H9 (cell line): ENCODE measurements around the gene PTPRN2. TPM values are rescaled to one million over a fixed set of nuclear protein-coding genes. Genes with fewer than 3 reads are reported as not detected.
"Not testable (repeated sequence)": the region's sequence is repeated elsewhere in the genome, so short reads cannot be mapped to it uniquely, and the experiment has no call there.

Experiments
- DNase-seq: peaks from one replicate; pipeline ENCODE4 v3.0.0-alpha.2; 2017
- H2AFZ ChIP-seq: one replicate; pipeline ENCODE4 v1.6.1; 2013; ENCODE audit warnings: mild to moderate bottlenecking, low read length, control low read depth, moderate library complexity
- H2AK5ac ChIP-seq: 2 replicates; pipeline ENCODE4 v1.6.1; 2013; ENCODE audit warnings: low read length, control low read depth, mixed read lengths; ENCODE audit not compliant: insufficient read length
- H2BK120ac ChIP-seq: one replicate; pipeline ENCODE4 v1.6.1; 2013; ENCODE audit warnings: low read depth, mild to moderate bottlenecking, low read length, control low read depth, inconsistent platforms; ENCODE audit not compliant: poor library complexity, severe bottlenecking
- H2BK12ac ChIP-seq: 2 replicates; pipeline ENCODE4 v1.6.1; 2013; ENCODE audit warnings: low read length, control low read depth, mixed read lengths, low read depth; ENCODE audit not compliant: insufficient read length
- H2BK15ac ChIP-seq: 2 replicates; pipeline ENCODE4 v1.6.1; 2013; ENCODE audit warnings: low read depth, low read length, control low read depth
- H2BK20ac ChIP-seq: one replicate; pipeline ENCODE4 v1.6.1; 2013; ENCODE audit warnings: low read depth, mild to moderate bottlenecking, low read length, control low read depth, inconsistent platforms; ENCODE audit not compliant: poor library complexity, severe bottlenecking
- H2BK5ac ChIP-seq: 2 replicates; pipeline ENCODE4 v1.6.1; 2013; ENCODE audit warnings: low read length, control low read depth, mixed read lengths; ENCODE audit not compliant: insufficient read length
- H3K14ac ChIP-seq: 2 replicates; pipeline ENCODE4 v1.6.1; 2013; ENCODE audit warnings: low read length, control low read depth; ENCODE audit not compliant: insufficient read depth
- H3K18ac ChIP-seq: 2 replicates; pipeline ENCODE4 v1.6.1; 2013; ENCODE audit warnings: low read depth, mild to moderate bottlenecking, mixed read lengths, low read length, control low read depth; ENCODE audit not compliant: insufficient read length
- H3K23ac ChIP-seq: 2 replicates; pipeline ENCODE4 v1.6.1; 2013; ENCODE audit warnings: low read length, control low read depth, mixed read lengths, low read depth; ENCODE audit not compliant: insufficient read length
- H3K23me2 ChIP-seq: 2 replicates; pipeline ENCODE4 v1.6.1; 2013; ENCODE audit warnings: low read depth, mild to moderate bottlenecking, mixed read lengths, low read length, control low read depth; ENCODE audit not compliant: insufficient read length, poor library complexity, severe bottlenecking
- H3K27ac ChIP-seq: 2 replicates; pipeline ENCODE4 v1.5.1; 2013; ENCODE audit warnings: low read length, control low read depth, mixed read lengths, low read depth; ENCODE audit not compliant: insufficient read length
- H3K27me3 ChIP-seq: 2 replicates; pipeline ENCODE4 v1.6.1; 2013; ENCODE audit warnings: low read length, control low read depth, inconsistent platforms; ENCODE audit not compliant: insufficient read depth
- H3K4ac ChIP-seq: 2 replicates; pipeline ENCODE4 v1.6.1; 2013; ENCODE audit warnings: low read depth, mild to moderate bottlenecking, control low read depth, inconsistent platforms, low read length, moderate library complexity
- H3K4me1 ChIP-seq: 2 replicates; pipeline ENCODE4 v1.6.1; 2013; ENCODE audit warnings: low read length, control low read depth, inconsistent platforms; ENCODE audit not compliant: insufficient read depth
- H3K4me2 ChIP-seq: 2 replicates; pipeline ENCODE4 v1.6.1; 2013; ENCODE audit warnings: low read length, control low read depth, mixed read lengths; ENCODE audit not compliant: insufficient read length, insufficient read depth
- H3K56ac ChIP-seq: 2 replicates; pipeline ENCODE4 v1.6.1; 2013; ENCODE audit warnings: low read depth, mild to moderate bottlenecking, mixed read lengths, low read length, control low read depth; ENCODE audit not compliant: insufficient read length
- H3K79me1 ChIP-seq: 2 replicates; pipeline ENCODE4 v1.6.1; 2013; ENCODE audit warnings: low read depth, mild to moderate bottlenecking, moderate library complexity, low read length, control low read depth, inconsistent platforms; ENCODE audit not compliant: insufficient read depth, poor library complexity, severe bottlenecking
- H3K79me2 ChIP-seq: 2 replicates; pipeline ENCODE4 v1.6.1; 2013; ENCODE audit warnings: low read length, control low read depth, inconsistent platforms; ENCODE audit not compliant: insufficient read depth
- H3K9ac ChIP-seq: 2 replicates; pipeline ENCODE4 v1.6.1; 2013; ENCODE audit warnings: low read length, control low read depth, mixed read lengths; ENCODE audit not compliant: insufficient read length; ENCODE audit errors: extremely low read depth
- H3K9me3 ChIP-seq: one replicate; pipeline ENCODE4 v1.6.1; 2013; ENCODE audit warnings: low read depth, low read length, inconsistent platforms; ENCODE audit not compliant: control insufficient read depth
- H3T11ph ChIP-seq: one replicate; pipeline ENCODE4 v1.6.1; 2013; ENCODE audit warnings: mild to moderate bottlenecking, low read length, control low read depth, inconsistent platforms
- H4K20me1 ChIP-seq: one replicate; pipeline ENCODE4 v1.6.1; 2013; ENCODE audit not compliant: control insufficient read depth, insufficient read length, insufficient read depth
- H4K5ac ChIP-seq: 2 replicates; pipeline ENCODE4 v1.6.1; 2013; ENCODE audit warnings: low read depth, mild to moderate bottlenecking, mixed read lengths, low read length, control low read depth; ENCODE audit not compliant: insufficient read length
- H4K8ac ChIP-seq: replicated peaks from 2 replicates; pipeline ENCODE4 v1.6.1; 2013; ENCODE audit warnings: low read length, control low read depth, mixed read lengths, low read depth; ENCODE audit not compliant: insufficient read length
- H4K91ac ChIP-seq: 2 replicates; pipeline ENCODE4 v1.6.1; 2013; ENCODE audit warnings: low read depth, mild to moderate bottlenecking, moderate library complexity, mixed read lengths, low read length, control low read depth; ENCODE audit not compliant: insufficient read length
- H3K27ac Mint-ChIP-seq, 3 experiments: 2 replicates in 2 of 3; 3 replicates in 1 of 3; pipeline ENCODE4 v1.8.0; 2020 to 2021; ENCODE audit warnings: mixed read lengths in 3 of 3, mild to moderate bottlenecking in 1 of 3, moderate library complexity in 1 of 3
- H3K27me3 Mint-ChIP-seq: 2 replicates; pipeline ENCODE4 v1.8.0; 2021; ENCODE audit warnings: low read depth, mild to moderate bottlenecking, moderate library complexity, mixed read lengths
- H3K36me3 Mint-ChIP-seq, 3 experiments: 2 replicates in 2 of 3; 3 replicates in 1 of 3; pipeline ENCODE4 v1.8.0; 2020 to 2021; ENCODE audit warnings: low read depth in 3 of 3, mixed read lengths in 3 of 3; ENCODE audit not compliant: insufficient read depth in 1 of 3
- H3K4me1 Mint-ChIP-seq, 2 experiments: 2 replicates each; pipeline ENCODE4 v1.8.0; 2020; ENCODE audit warnings: mixed read lengths in 2 of 2
- H3K4me3 Mint-ChIP-seq, 2 experiments: 2 replicates in 1 of 2; 3 replicates in 1 of 2; pipeline ENCODE4 v1.8.0; 2020 to 2021; ENCODE audit warnings: mild to moderate bottlenecking in 2 of 2, mixed read lengths in 2 of 2, moderate library complexity in 1 of 2
- H3K9me3 Mint-ChIP-seq, 2 experiments: 2 replicates in 1 of 2; 3 replicates in 1 of 2; pipeline ENCODE4 v1.8.0; 2020; ENCODE audit warnings: mild to moderate bottlenecking in 2 of 2, mixed read lengths in 2 of 2, moderate library complexity in 1 of 2
- CTCF ChIP-seq: fragments of 200-600 bp; sonication (generic); conservative IDR thresholded peaks from 3 replicates; pipeline ENCODE4 v1.8.0; 2021; ENCODE audit warnings: antibody characterized with exemption, mild to moderate bottlenecking
- WGBS: extraction: QIAGEN DNeasy Blood & Tissue Kit; methylation state at CpG from one replicate; pipeline ENCODE4 v1.1.7; 2013; ENCODE audit warnings: missing lambda C conversion rate, low lambda C conversion rate, mixed read lengths; ENCODE audit not compliant: insufficient read length; ENCODE audit errors: extremely low coverage; 5-methylcytosine and 5-hydroxymethylcytosine counted together
- total RNA-seq: library from RNA; stranded (reverse); gene quantifications from 2 replicates; pipeline ENCODE4 v1.2.1, GENCODE V29; 2021

The PTPRN2 gene
- total RNA-seq, 1 experiment from 2014 or later, result 5.2 TPM

- Histone ChIP-seq H3K9ac (no peak overlapping the region), H2BK20ac (no peak overlapping the region), H3K9me3 (no peaks in the 10 kb centered on the region), H3K18ac (no peak overlapping the region), H2BK120ac (no peak overlapping the region), H3K23me2 (no peaks in the 10 kb centered on the region), H4K8ac (no peak overlapping the region), H3K4ac (no peak overlapping the region), H4K91ac (no peak overlapping the region), H3K4me1 (0 out of 2 replicates have a peak, but pooled peaks cover 3% of the 10 kb centered on the region), H2BK12ac (no peak overlapping the region), H3K27me3 (no peaks in the 10 kb centered on the region), H3K79me1 (no peaks in the 10 kb centered on the region), H2AFZ (no peak overlapping the region), H3K79me2 (no peaks in the 10 kb centered on the region), H3K27ac (no peak overlapping the region), H3K14ac (no peak overlapping the region), H3T11ph (no peak overlapping the region), H2BK5ac (no peak overlapping the region), H4K20me1 (no peaks in the 10 kb centered on the region), H2AK5ac (no peak overlapping the region), H4K5ac (no peak overlapping the region), H3K4me2 (no peak overlapping the region), H3K56ac (no peak overlapping the region), H3K23ac (no peak overlapping the region), H2BK15ac (no peak overlapping the region)
- peaks cover 0 to 5% (median 0%) of the 10 kb centered on the region in 3 experiments; a peak in 2 of 7 replicates for H3K36me3 Mint-ChIP-seq
- H3K27ac Mint-ChIP-seq, result peak overlapping the region in 1 of 3 experiments; percentile 35; a peak in 1 of 7 replicates
- peaks cover 23 to 24% of the 10 kb centered on the region in 2 experiments for H3K4me1 Mint-ChIP-seq
- no CpG with 5 or more reads among the region's 26 CpGs for WGBS
- H3K4me3 Mint-ChIP-seq, result no peak overlapping the region
- no peak for TF ChIP-seq CTCF
- H3K27me3 Mint-ChIP-seq, result peaks cover 15% of the 10 kb centered on the region
- no peak for DNase-seq
- peaks cover 0 to 2% of the 10 kb centered on the region in 2 experiments; a peak in 1 of 5 replicates for H3K9me3 Mint-ChIP-seq
Observed at GRCh38 chr7:157896774-157897555, 690.7 kb downstream of the PTPRN2 start.

GRCh38 chr7:157896376-157896675 lies 691.3 kb downstream of the PTPRN2 start:
- H3K27me3 Mint-ChIP-seq, result peaks cover 15% of the 10 kb centered on the region
- not testable (repeated sequence) for H3K9me3 ChIP-seq, H3K79me1 ChIP-seq, H2AFZ ChIP-seq, H3T11ph ChIP-seq, H3K9me3 Mint-ChIP-seq, H3K4me3 Mint-ChIP-seq, H3K27ac ChIP-seq, H3K79me2 ChIP-seq, H2BK20ac ChIP-seq, H3K4me2 ChIP-seq, H3K56ac ChIP-seq, H3K18ac ChIP-seq, H2BK15ac ChIP-seq, H2BK120ac ChIP-seq, H4K20me1 ChIP-seq, H3K4me1 ChIP-seq, H4K91ac ChIP-seq, H3K14ac ChIP-seq, H3K36me3 Mint-ChIP-seq, H4K8ac ChIP-seq, H3K23me2 ChIP-seq, H4K5ac ChIP-seq, H2AK5ac ChIP-seq, H3K23ac ChIP-seq, H3K9ac ChIP-seq, H3K4ac ChIP-seq, H3K27ac Mint-ChIP-seq, H3K27me3 ChIP-seq, DNase-seq, H2BK5ac ChIP-seq, H2BK12ac ChIP-seq
- peaks cover 23% of the 10 kb centered on the region in 2 experiments for H3K4me1 Mint-ChIP-seq
- WGBS, result no CpG with 5 or more reads among the region's 15 CpGs
